Measurements from ENCODE around the gene CEP350. TPM values are rescaled to one million over a fixed set of nuclear protein-coding genes. Genes with fewer than 3 reads are reported as not detected.
A peak's percentile ranks its signal among the peaks of the same experiment; 100 is the strongest.

The CEP350 gene
- polyA plus RNA-seq, 1 of the 3 experiments (the other 2 are of a cell fraction): 2.9 TPM

DNA sequence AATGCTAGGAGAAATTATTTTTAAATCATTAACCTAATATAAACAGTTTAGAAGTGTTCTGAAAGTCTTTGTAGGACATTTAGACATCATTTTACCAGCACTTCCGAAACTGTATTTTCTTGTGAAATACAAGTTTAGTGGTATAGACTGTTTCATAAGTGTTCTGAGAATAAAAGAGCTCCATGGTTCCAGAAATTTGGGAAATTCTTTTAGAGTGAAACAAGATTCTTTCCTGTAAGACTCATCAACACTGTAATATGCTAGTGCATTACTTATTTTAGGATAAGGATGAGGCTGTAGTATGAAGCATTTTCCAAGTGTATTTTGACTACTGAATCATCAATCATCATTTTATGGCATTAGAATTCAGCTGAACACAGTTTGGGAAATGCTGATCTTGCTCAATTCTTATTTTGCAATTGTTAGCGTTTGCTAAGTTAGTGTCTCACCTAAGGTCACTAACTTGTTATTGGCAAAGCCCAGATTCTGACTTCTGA is 73.4 kb downstream of the CEP350 start (continued):
- TF ChIP-seq, protein P1, sequence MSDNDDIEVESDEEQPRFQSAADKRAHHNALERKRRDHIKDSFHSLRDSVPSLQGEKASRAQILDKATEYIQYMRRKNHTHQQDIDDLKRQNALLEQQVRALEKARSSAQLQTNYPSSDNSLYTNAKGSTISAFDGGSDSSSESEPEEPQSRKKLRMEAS (IDR thresholded peaks at IDR 0.05; ENCODE audit: low read depth): no peak

DNA sequence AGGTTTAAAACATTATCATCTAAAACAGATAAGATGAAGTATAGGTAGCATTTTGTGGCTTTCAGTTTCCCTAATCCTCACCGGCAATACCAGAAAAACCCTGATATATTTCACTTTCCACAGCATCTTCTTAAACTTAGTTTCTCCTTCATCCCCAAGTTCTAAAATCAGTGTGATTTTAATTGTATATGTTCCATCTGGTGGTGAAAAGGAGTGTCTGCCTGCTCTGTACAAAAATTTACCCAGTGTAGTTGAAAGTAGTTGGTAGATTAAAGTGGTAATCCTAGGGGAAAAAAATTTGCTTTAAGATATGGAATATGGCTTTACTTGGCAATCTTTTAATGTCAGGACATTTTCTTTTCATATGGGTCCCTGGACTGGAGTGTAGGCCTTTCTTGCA is 74.3 kb downstream of the CEP350 start:
- no peaks in the 10 kb centered on the region for H3K9me2 ChIP-seq
- no peak overlapping the region for H3K4me2 ChIP-seq
- ChIA-PET POLR2A (no interaction called here), CTCF (interaction anchor here (0.6 to 2.4 kb wide), 2 partner anchors 151 to 209 kb away, joined by 3 to 8 read pairs; no protein-coding TSS in a partner anchor)
- 97% methylated on average over 1 of the region's 1 CpG for WGBS (ENCODE audit: low lambda C conversion rate)
- peaks cover 30% of the 10 kb centered on the region for H3F3A ChIP-seq (replicated peaks; ENCODE audit: insufficient read depth)
- TF ChIP-seq, protein P2, sequence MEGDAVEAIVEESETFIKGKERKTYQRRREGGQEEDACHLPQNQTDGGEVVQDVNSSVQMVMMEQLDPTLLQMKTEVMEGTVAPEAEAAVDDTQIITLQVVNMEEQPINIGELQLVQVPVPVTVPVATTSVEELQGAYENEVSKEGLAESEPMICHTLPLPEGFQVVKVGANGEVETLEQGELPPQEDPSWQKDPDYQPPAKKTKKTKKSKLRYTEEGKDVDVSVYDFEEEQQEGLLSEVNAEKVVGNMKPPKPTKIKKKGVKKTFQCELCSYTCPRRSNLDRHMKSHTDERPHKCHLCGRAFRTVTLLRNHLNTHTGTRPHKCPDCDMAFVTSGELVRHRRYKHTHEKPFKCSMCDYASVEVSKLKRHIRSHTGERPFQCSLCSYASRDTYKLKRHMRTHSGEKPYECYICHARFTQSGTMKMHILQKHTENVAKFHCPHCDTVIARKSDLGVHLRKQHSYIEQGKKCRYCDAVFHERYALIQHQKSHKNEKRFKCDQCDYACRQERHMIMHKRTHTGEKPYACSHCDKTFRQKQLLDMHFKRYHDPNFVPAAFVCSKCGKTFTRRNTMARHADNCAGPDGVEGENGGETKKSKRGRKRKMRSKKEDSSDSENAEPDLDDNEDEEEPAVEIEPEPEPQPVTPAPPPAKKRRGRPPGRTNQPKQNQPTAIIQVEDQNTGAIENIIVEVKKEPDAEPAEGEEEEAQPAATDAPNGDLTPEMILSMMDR (IDR thresholded peaks at IDR 0.05): peak; percentile 13; the same call in 1 of the 2 replicates
- TF ChIP-seq, protein P3, sequence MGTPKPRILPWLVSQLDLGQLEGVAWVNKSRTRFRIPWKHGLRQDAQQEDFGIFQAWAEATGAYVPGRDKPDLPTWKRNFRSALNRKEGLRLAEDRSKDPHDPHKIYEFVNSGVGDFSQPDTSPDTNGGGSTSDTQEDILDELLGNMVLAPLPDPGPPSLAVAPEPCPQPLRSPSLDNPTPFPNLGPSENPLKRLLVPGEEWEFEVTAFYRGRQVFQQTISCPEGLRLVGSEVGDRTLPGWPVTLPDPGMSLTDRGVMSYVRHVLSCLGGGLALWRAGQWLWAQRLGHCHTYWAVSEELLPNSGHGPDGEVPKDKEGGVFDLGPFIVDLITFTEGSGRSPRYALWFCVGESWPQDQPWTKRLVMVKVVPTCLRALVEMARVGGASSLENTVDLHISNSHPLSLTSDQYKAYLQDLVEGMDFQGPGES (IDR thresholded peaks at IDR 0.05; ENCODE audit: low read depth, low read length): no peak
- peak; percentile 14; the same call in 1 of the 2 replicates for TF ChIP-seq RAD21 (IDR thresholded peaks at IDR 0.05; ENCODE audit: low read length)
- H2AFZ ChIP-seq (ENCODE audit: low read depth): no peak overlapping the region
- peaks cover 11% of the 10 kb centered on the region for H3K79me2 ChIP-seq (ENCODE audit: insufficient read depth)
- H3K4me1 ChIP-seq (ENCODE audit: control insufficient read depth in 1 of 2, insufficient read depth in 2 of 2, low read depth in 1 of 2, low read length in 1 of 2): peaks cover 0 to 19% of the 10 kb centered on the region in 2 experiments; a peak in 1 of 4 replicates
- no peaks in the 10 kb centered on the region for H3K9me3 ChIP-seq
- no peaks in the 10 kb centered on the region for H4K20me1 ChIP-seq (ENCODE audit: insufficient read depth)
- peaks cover 27 to 46% of the 10 kb centered on the region in 2 experiments for H3K36me3 ChIP-seq (replicated peaks in 1 of 2; ENCODE audit: control insufficient read depth in 1 of 2, insufficient read depth in 2 of 2, low read length in 1 of 2)
- no peak for DNase-seq
- H3K27me3 ChIP-seq (ENCODE audit: insufficient read depth): no peaks in the 10 kb centered on the region
- H3K4me3 ChIP-seq (ENCODE audit: low read depth in 2 of 2, low read length in 1 of 2): no peak overlapping the region
- peak overlapping the region in 1 of 2 experiments; percentile 60; a peak in 2 of 4 replicates for H3K27ac ChIP-seq (ENCODE audit: low read depth in 2 of 2, low read length in 1 of 2)
- no peak overlapping the region for H3K9ac ChIP-seq

DNA sequence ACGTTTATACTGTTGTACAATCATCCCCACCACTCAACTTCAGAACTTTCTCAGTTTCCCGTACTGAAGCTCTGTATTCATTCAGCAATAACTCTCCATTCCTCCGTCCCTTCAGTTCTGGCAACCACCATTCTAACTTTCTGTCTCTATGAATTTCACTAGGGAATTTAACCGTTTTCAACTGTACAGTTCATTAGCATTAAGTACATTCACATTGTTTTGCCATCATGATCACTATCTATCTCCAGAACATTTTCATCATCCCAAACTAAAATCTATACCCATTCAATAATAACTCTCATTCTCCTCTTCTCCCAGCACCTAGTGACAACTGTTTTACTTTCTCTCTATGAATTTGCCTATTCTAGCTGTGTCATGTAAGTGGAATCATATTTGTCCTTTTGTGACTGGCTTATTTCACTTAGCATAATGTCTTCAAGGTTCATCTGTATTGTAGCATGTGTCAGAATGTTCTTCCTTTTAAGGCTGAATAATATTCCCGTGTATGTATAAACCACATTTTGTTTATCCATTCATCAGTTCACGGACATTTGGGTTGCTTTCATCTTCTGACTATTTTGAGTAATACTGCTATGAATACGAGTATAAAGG is 75.0 kb downstream of the CEP350 start:
- no peak for DNase-seq
- CTCF ChIA-PET: no interaction called here

More for the DNA sequence above, 75.0 kb downstream of the CEP350 start:
- H4K20me1 ChIP-seq (ENCODE audit: insufficient read depth): no peaks in the 10 kb centered on the region
- H3K4me2 ChIP-seq: no peak overlapping the region
- peaks cover 0 to 19% of the 10 kb centered on the region in 2 experiments; a peak in 1 of 4 replicates for H3K4me1 ChIP-seq (ENCODE audit: control insufficient read depth in 1 of 2, insufficient read depth in 2 of 2, low read depth in 1 of 2, low read length in 1 of 2)
- POLR2A ChIA-PET: no interaction called here
- H3K27me3 ChIP-seq (ENCODE audit: insufficient read depth): no peaks in the 10 kb centered on the region
- H3K36me3 ChIP-seq (replicated peaks in 1 of 2; ENCODE audit: control insufficient read depth in 1 of 2, insufficient read depth in 2 of 2, low read length in 1 of 2): peaks cover 26 to 46% of the 10 kb centered on the region in 2 experiments
- no peak for TF ChIP-seq FOXM1 (IDR thresholded peaks at IDR 0.05; ENCODE audit: low read depth)
- TF ChIP-seq, protein P1 (IDR thresholded peaks at IDR 0.05; ENCODE audit: low read depth): no peak
- TF ChIP-seq, protein P4, sequence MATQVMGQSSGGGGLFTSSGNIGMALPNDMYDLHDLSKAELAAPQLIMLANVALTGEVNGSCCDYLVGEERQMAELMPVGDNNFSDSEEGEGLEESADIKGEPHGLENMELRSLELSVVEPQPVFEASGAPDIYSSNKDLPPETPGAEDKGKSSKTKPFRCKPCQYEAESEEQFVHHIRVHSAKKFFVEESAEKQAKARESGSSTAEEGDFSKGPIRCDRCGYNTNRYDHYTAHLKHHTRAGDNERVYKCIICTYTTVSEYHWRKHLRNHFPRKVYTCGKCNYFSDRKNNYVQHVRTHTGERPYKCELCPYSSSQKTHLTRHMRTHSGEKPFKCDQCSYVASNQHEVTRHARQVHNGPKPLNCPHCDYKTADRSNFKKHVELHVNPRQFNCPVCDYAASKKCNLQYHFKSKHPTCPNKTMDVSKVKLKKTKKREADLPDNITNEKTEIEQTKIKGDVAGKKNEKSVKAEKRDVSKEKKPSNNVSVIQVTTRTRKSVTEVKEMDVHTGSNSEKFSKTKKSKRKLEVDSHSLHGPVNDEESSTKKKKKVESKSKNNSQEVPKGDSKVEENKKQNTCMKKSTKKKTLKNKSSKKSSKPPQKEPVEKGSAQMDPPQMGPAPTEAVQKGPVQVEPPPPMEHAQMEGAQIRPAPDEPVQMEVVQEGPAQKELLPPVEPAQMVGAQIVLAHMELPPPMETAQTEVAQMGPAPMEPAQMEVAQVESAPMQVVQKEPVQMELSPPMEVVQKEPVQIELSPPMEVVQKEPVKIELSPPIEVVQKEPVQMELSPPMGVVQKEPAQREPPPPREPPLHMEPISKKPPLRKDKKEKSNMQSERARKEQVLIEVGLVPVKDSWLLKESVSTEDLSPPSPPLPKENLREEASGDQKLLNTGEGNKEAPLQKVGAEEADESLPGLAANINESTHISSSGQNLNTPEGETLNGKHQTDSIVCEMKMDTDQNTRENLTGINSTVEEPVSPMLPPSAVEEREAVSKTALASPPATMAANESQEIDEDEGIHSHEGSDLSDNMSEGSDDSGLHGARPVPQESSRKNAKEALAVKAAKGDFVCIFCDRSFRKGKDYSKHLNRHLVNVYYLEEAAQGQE (IDR thresholded peaks at IDR 0.05; ENCODE audit: low read depth, low read length): no peak
- no peak for TF ChIP-seq FOSL2 (IDR thresholded peaks at IDR 0.05; ENCODE audit: borderline replicate concordance, low read depth)
- no peak for TF ChIP-seq GABPA (IDR thresholded peaks at IDR 0.05; ENCODE audit: low read depth)
- no peak for TF ChIP-seq POLR2AphosphoS5 (IDR thresholded peaks at IDR 0.05; ENCODE audit: low read depth, low read length)
- no peak for TF ChIP-seq EP300 (IDR thresholded peaks at IDR 0.05; ENCODE audit: borderline replicate concordance in 1 of 2, low read depth in 1 of 2, low read length in 1 of 2)
- TF ChIP-seq, protein P5, sequence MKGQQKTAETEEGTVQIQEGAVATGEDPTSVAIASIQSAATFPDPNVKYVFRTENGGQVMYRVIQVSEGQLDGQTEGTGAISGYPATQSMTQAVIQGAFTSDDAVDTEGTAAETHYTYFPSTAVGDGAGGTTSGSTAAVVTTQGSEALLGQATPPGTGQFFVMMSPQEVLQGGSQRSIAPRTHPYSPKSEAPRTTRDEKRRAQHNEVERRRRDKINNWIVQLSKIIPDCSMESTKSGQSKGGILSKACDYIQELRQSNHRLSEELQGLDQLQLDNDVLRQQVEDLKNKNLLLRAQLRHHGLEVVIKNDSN (IDR thresholded peaks at IDR 0.05; ENCODE audit: borderline replicate concordance, low read depth): no peak
- TF ChIP-seq, protein P6, sequence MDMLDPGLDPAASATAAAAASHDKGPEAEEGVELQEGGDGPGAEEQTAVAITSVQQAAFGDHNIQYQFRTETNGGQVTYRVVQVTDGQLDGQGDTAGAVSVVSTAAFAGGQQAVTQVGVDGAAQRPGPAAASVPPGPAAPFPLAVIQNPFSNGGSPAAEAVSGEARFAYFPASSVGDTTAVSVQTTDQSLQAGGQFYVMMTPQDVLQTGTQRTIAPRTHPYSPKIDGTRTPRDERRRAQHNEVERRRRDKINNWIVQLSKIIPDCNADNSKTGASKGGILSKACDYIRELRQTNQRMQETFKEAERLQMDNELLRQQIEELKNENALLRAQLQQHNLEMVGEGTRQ (IDR thresholded peaks at IDR 0.05; ENCODE audit: borderline replicate concordance, low read depth, low read length): no peak
- TF ChIP-seq SIN3A (IDR thresholded peaks at IDR 0.05; ENCODE audit: borderline replicate concordance, low read depth, low read length): no peak
- 82% methylated on average over 7 of the region's 7 CpGs for WGBS (ENCODE audit: low lambda C conversion rate)
- H3F3A ChIP-seq (replicated peaks; ENCODE audit: insufficient read depth): peaks cover 25% of the 10 kb centered on the region
- H2AFZ ChIP-seq (ENCODE audit: low read depth): no peak overlapping the region
- H3K27ac ChIP-seq (ENCODE audit: low read depth in 2 of 2, low read length in 1 of 2): no peak overlapping the region
- H3K9ac ChIP-seq: no peak overlapping the region
- H3K9me3 ChIP-seq: no peaks in the 10 kb centered on the region
- H3K79me2 ChIP-seq (ENCODE audit: insufficient read depth): peaks cover 11% of the 10 kb centered on the region
- no peaks in the 10 kb centered on the region for H3K9me2 ChIP-seq
- no peak overlapping the region for H3K4me3 ChIP-seq (ENCODE audit: low read depth in 2 of 2, low read length in 1 of 2)

Data from SK-N-SH (cell line).